SK-MEL-5 (cell line): Measurements from ENCODE around the gene LMF2. TPM values are rescaled to one million over a fixed set of nuclear protein-coding genes. Genes with fewer than 3 reads are reported as not detected.

Experiments used
- DNase-seq: peaks from one replicate; pipeline ENCODE4 v3.0.0-alpha.2; 2016; ENCODE audit warnings: low read depth, low spot score
- in situ Hi-C: cut with HindIII; loops from 2 replicates; pipeline ENCODE4 v1.10.0; 2016; ENCODE audit warnings: low sequenced_read_pairs, high pct_unique_total_duplicates, low pct_unique_long_range_greater_than_20kb
- total RNA-seq: library from RNA; depleted of rRNA; stranded (reverse); fragments of >200 nt; shearing (Covaris generic); gene quantifications from 2 replicates; pipeline ENCODE4 v1.2.3, GENCODE V29; 2014

LMF2 gene
- total RNA-seq, 1 experiment from 2014 or later: 26.3 TPM

GRCh38 chr22:50516068-50516467 lies 8.6 kb upstream of the LMF2 start:
- no peak for DNase-seq
- in situ Hi-C loops: no loop called here

- DNase-seq: no peak
- in situ Hi-C loops: no loop called here
Observed at GRCh38 chr22:50513175-50513574, 5.7 kb upstream of the LMF2 start.

- no peak for DNase-seq
- in situ Hi-C loops: no loop called here
Observed at GRCh38 chr22:50508897-50509296, 1.4 kb upstream of the LMF2 start.

- in situ Hi-C loops: no loop called here
- DNase-seq: peak; percentile 97
Observed at GRCh38 chr22:50507991-50508884, 736 bp upstream of the LMF2 start, which contains the start of gene NCAPH2. NCAPH2 (plus strand) TSS chr22:50508224; CDS start chr22:50508338, 114 bp downstream.

- DNase-seq: no peak
- in situ Hi-C loops: no loop called here
Observed at GRCh38 chr22:50506611-50507420, 686 bp downstream of the LMF2 start.

GRCh38 chr22:50505776-50506610 lies 1.5 kb downstream of the LMF2 start:
- in situ Hi-C loops: no loop called here
- DNase-seq: no peak

- no peak for DNase-seq
- in situ Hi-C loops: no loop called here
Observed at GRCh38 chr22:50505276-50505775, 2.2 kb downstream of the LMF2 start.

- no peak for DNase-seq
- in situ Hi-C loops: no loop called here
Observed at GRCh38 chr22:50504369-50505211, 2.9 kb downstream of the LMF2 start.

GRCh38 chr22:50503475-50504145 lies 3.9 kb downstream of the LMF2 start:
- in situ Hi-C loops: no loop called here
- no peak for DNase-seq

- in situ Hi-C loops: no loop called here
- peak; percentile 93 for DNase-seq
Observed at GRCh38 chr22:50502628-50503474, 4.7 kb downstream of the LMF2 start.

- in situ Hi-C loops: no loop called here
- DNase-seq: no peak
Observed at GRCh38 chr22:50502096-50502495, 5.4 kb downstream of the LMF2 start.

GRCh38 chr22:50500452-50500851 lies 7.0 kb downstream of the LMF2 start:
- DNase-seq: no peak
- in situ Hi-C loops: no loop called here

- in situ Hi-C loops: no loop called here
- DNase-seq: peak; percentile 92
Observed at GRCh38 chr22:50498322-50498890, 9.1 kb downstream of the LMF2 start.

GRCh38 chr22:50497093-50497492 lies 10.4 kb downstream of the LMF2 start:
- in situ Hi-C loops: no loop called here
- no peak for DNase-seq
